Astrocyte (in vitro differentiated cells and primary cell): Measurements from ENCODE around the gene NCLN. TPM values are rescaled to one million over a fixed set of nuclear protein-coding genes. Genes with fewer than 3 reads are reported as not detected.

Experiments used
- DNase-seq: peaks from one replicate; pipeline ENCODE4 v3.0.0-alpha.2; 2010; ENCODE audit warnings: low read depth
- FAIRE-seq: peaks from 2 replicates; lab custom pipeline; 2011; peaks lifted over from hg19 to GRCh38; lab: Jason Lieb, UNC
- H2AFZ ChIP-seq: 2 replicates; pipeline ENCODE4 v1.6.0; 2012; ENCODE audit warnings: low read depth, low read length, inconsistent platforms
- H3K27ac ChIP-seq: 2 replicates; pipeline ENCODE4 v1.5.1; 2011; ENCODE audit warnings: low read depth, low read length, inconsistent platforms
- H3K27me3 ChIP-seq: 2 replicates; pipeline ENCODE4 v1.6.0; 2011; ENCODE audit warnings: low read length, inconsistent platforms; ENCODE audit not compliant: insufficient read depth
- H3K36me3 ChIP-seq: 2 replicates; pipeline ENCODE4 v1.5.1; 2011; ENCODE audit warnings: low read length, inconsistent platforms; ENCODE audit not compliant: insufficient read depth
- H3K4me1 ChIP-seq: 2 replicates; pipeline ENCODE4 v1.5.1; 2011; ENCODE audit warnings: low read length, inconsistent platforms; ENCODE audit not compliant: insufficient read depth
- H3K4me2 ChIP-seq: 2 replicates; pipeline ENCODE4 v1.6.0; 2012; ENCODE audit warnings: low read length, inconsistent platforms
- H3K4me3 ChIP-seq: 2 replicates; pipeline ENCODE4 v1.5.1; 2011; ENCODE audit warnings: low read depth, mild to moderate bottlenecking, low read length, inconsistent platforms; ENCODE audit not compliant: insufficient read depth
- H3K79me2 ChIP-seq: 2 replicates; pipeline ENCODE4 v1.6.0; 2012; ENCODE audit warnings: mild to moderate bottlenecking, low read length, inconsistent platforms; ENCODE audit not compliant: insufficient read depth
- H3K9ac ChIP-seq: 2 replicates; pipeline ENCODE4 v1.6.0; 2012; ENCODE audit warnings: mild to moderate bottlenecking, low read length, inconsistent platforms
- H3K9me3 ChIP-seq: 2 replicates; pipeline ENCODE4 v1.5.1; 2012; ENCODE audit warnings: low read depth, mild to moderate bottlenecking, low read length, inconsistent platforms; ENCODE audit not compliant: insufficient read depth
- H4K20me1 ChIP-seq: 2 replicates; pipeline ENCODE4 v1.6.0; 2012; ENCODE audit warnings: low read length, inconsistent platforms; ENCODE audit not compliant: insufficient read depth
- H3K27ac Mint-ChIP-seq: one replicate; pipeline ENCODE4 v1.8.0; 2021; ENCODE audit warnings: mild to moderate bottlenecking, mixed read lengths; ENCODE audit not compliant: unreplicated experiment
- H3K27me3 Mint-ChIP-seq: one replicate; pipeline ENCODE4 v1.8.0; 2021; ENCODE audit warnings: low read depth, mixed read lengths; ENCODE audit not compliant: unreplicated experiment
- H3K36me3 Mint-ChIP-seq: one replicate; pipeline ENCODE4 v1.8.0; 2021; ENCODE audit warnings: low read depth, mixed read lengths; ENCODE audit not compliant: unreplicated experiment
- H3K4me1 Mint-ChIP-seq: one replicate; pipeline ENCODE4 v1.8.0; 2021; ENCODE audit warnings: low read depth, mixed read lengths; ENCODE audit not compliant: unreplicated experiment
- H3K4me3 Mint-ChIP-seq: one replicate; pipeline ENCODE4 v1.8.0; 2021; ENCODE audit warnings: mild to moderate bottlenecking, moderate library complexity, mixed read lengths; ENCODE audit not compliant: unreplicated experiment
- H3K9me3 Mint-ChIP-seq: one replicate; pipeline ENCODE4 v1.8.0; 2021; ENCODE audit warnings: mild to moderate bottlenecking, mixed read lengths; ENCODE audit not compliant: unreplicated experiment
- EZH2 ChIP-seq: IDR thresholded peaks from 2 replicates; pipeline ENCODE4 v1.6.1; 2012; ENCODE audit warnings: mild to moderate bottlenecking, low read length, inconsistent platforms; ENCODE audit not compliant: insufficient read depth
- total RNA-seq: library from RNA; stranded (reverse); gene quantifications from 2 replicates; pipeline ENCODE4 v1.2.1, GENCODE V29; 2021
- TF ChIP-seq, protein P1 (sequence below): IDR thresholded peaks from 2 replicates; pipeline ENCODE4 v1.5.1; 2011; ENCODE audit warnings: low read depth, mild to moderate bottlenecking, inconsistent platforms, low read length, moderate library complexity; ENCODE audit not compliant: insufficient read depth

NCLN gene
- total RNA-seq, 1 donor from 2014 or later: 95.8 TPM

GRCh38 chr19:3148503-3148902 lies 37.2 kb upstream of the NCLN start:
- Histone ChIP-seq H4K20me1 (no peaks in the 10 kb centered on the region), H3K4me3 (no peak overlapping the region), H2AFZ (no peak overlapping the region), H3K27me3 (no peaks in the 10 kb centered on the region), H3K36me3 (no peaks in the 10 kb centered on the region), H3K4me1 (no peaks in the 10 kb centered on the region), H3K4me2 (no peak overlapping the region), H3K9me3 (no peaks in the 10 kb centered on the region), H3K9ac (no peak overlapping the region), H3K79me2 (no peaks in the 10 kb centered on the region), H3K27ac (no peak overlapping the region)
- FAIRE-seq (no peak), DNase-seq (no peak)
- Mint-ChIP-seq H3K9me3 (no peaks in the 10 kb centered on the region), H3K4me3 (no peak overlapping the region), H3K4me1 (no peaks in the 10 kb centered on the region), H3K27me3 (peaks cover 13% of the 10 kb centered on the region), H3K27ac (no peak overlapping the region), H3K36me3 (no peaks in the 10 kb centered on the region)
- TF ChIP-seq, protein P1, sequence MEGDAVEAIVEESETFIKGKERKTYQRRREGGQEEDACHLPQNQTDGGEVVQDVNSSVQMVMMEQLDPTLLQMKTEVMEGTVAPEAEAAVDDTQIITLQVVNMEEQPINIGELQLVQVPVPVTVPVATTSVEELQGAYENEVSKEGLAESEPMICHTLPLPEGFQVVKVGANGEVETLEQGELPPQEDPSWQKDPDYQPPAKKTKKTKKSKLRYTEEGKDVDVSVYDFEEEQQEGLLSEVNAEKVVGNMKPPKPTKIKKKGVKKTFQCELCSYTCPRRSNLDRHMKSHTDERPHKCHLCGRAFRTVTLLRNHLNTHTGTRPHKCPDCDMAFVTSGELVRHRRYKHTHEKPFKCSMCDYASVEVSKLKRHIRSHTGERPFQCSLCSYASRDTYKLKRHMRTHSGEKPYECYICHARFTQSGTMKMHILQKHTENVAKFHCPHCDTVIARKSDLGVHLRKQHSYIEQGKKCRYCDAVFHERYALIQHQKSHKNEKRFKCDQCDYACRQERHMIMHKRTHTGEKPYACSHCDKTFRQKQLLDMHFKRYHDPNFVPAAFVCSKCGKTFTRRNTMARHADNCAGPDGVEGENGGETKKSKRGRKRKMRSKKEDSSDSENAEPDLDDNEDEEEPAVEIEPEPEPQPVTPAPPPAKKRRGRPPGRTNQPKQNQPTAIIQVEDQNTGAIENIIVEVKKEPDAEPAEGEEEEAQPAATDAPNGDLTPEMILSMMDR: no peak
- no peak for TF ChIP-seq EZH2

DNA sequence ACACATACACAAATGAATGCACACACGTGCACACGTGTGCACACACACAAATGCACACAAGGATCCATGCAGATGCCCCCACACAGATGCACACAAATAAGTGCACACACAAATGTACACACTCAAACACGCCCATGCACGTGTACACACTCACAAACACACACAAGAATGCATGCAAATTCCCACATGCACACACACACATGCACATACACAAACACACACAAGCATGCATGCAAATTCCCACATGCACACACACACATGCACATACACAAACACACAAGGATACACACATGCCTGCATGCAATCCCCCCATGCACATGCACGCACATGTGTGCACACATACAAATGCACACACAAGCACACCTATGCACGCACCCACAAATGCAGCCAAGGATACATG lies 36.6 kb upstream of the NCLN start:
- H3K27ac ChIP-seq: no peak overlapping the region
- Mint-ChIP-seq H3K4me3 (no peak overlapping the region), H3K4me1 (no peaks in the 10 kb centered on the region), H3K27ac (no peak overlapping the region), H3K9me3 (no peaks in the 10 kb centered on the region), H3K27me3 (peaks cover 13% of the 10 kb centered on the region), H3K36me3 (no peaks in the 10 kb centered on the region)
- H3K4me2 ChIP-seq: no peak overlapping the region
- DNase-seq: no peak
- TF ChIP-seq EZH2: no peak
- TF ChIP-seq, protein P1: no peak
- H3K9me3 ChIP-seq: no peaks in the 10 kb centered on the region
- no peak overlapping the region for H3K9ac ChIP-seq
- no peak overlapping the region for H3K4me3 ChIP-seq
- H4K20me1 ChIP-seq: no peaks in the 10 kb centered on the region
- no peak overlapping the region for H2AFZ ChIP-seq
- H3K4me1 ChIP-seq: no peaks in the 10 kb centered on the region
- no peaks in the 10 kb centered on the region for H3K79me2 ChIP-seq
- FAIRE-seq: no peak
- H3K36me3 ChIP-seq: no peaks in the 10 kb centered on the region
- H3K27me3 ChIP-seq: no peaks in the 10 kb centered on the region

DNA sequence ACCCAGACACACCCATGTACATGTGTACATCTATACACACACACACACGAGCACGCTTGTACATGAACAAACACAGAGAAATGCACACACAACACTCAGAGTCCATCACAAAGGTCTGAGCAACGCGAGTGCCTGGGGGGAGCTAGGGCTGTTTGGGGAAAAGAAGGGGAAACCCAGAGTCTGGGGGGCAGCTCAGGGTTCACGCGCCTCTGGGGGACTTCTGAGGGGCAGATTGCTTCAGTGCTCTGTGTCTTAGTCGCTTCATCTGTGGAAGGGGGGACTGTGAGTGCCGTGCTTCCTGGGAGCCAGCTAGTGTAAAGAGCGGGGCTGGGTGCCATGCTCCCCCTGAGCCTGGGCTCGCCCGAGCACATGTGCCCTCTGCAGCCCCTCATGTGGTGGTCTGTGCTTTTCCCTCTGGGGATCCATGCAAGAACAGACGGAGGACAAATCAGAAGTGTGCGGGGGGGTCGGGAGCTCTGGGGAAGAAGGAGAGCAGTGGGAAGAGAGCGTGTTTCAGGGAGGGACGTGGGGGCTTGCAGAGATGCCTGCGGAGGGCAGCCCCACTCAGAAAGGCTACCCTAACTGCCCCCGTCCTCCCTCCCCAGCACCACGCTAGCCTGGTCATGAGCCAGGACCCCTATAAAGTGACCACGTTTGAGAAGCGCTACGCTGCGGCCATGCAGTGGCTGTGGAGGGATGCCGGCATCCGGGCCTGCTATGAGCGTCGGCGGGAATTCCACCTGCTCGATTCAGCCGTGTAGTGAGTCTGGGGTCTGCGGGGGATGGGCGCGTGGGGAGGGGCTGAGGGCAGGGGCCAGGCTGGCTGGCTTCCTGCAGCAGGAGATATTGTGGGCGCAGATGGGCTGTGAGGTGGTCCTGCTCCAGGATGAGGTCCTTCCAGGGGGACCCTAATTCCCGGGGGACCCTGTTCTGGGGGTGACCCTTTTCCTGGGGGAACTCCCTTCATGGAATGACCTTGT lies 35.9 kb upstream of the NCLN start:
- Mint-ChIP-seq H3K36me3 (no peaks in the 10 kb centered on the region), H3K9me3 (no peaks in the 10 kb centered on the region), H3K27me3 (peaks cover 13% of the 10 kb centered on the region), H3K4me3 (no peak overlapping the region), H3K4me1 (peaks cover 2% of the 10 kb centered on the region), H3K27ac (no peak overlapping the region)
- no peaks in the 10 kb centered on the region for H3K79me2 ChIP-seq
- no peak overlapping the region for H3K4me2 ChIP-seq
- FAIRE-seq (no peak), DNase-seq (no peak)
- H3K36me3 ChIP-seq: no peaks in the 10 kb centered on the region
- H3K9ac ChIP-seq: no peak overlapping the region
- peaks cover 2% of the 10 kb centered on the region for H3K4me1 ChIP-seq
- no peak overlapping the region for H3K27ac ChIP-seq
- no peaks in the 10 kb centered on the region for H3K9me3 ChIP-seq
- no peaks in the 10 kb centered on the region for H4K20me1 ChIP-seq
- H3K4me3 ChIP-seq: no peak overlapping the region
- no peaks in the 10 kb centered on the region for H3K27me3 ChIP-seq
- TF ChIP-seq, protein P1: no peak
- TF ChIP-seq EZH2: no peak
- no peak overlapping the region for H2AFZ ChIP-seq
